Retinal pigment epithelial cell (primary cell): ENCODE results near the gene MYO1H.

Source experiments
- DNase-seq: peaks from one replicate; pipeline ENCODE4 v3.0.0-alpha.2; 2010; ENCODE audit warnings: low read depth
- H3K4me3 ChIP-seq: 2 replicates; pipeline ENCODE4 v1.5.1; 2011; ENCODE audit warnings: mild to moderate bottlenecking, low read length, control low read depth, moderate library complexity
- CTCF ChIP-seq: conservative IDR thresholded peaks from 2 replicates; pipeline ENCODE4 v1.5.1; 2011; ENCODE audit warnings: low read depth, low read length, control low read depth, inconsistent platforms

MYO1H gene

GRCh38 chr12:109346920-109347319 lies 780 bp upstream of the MYO1H start:
- no peak for TF ChIP-seq CTCF
- DNase-seq = no peak
- no peak overlapping the region for H3K4me3 ChIP-seq

- TF ChIP-seq CTCF = no peak
- no peak for DNase-seq
- no peak overlapping the region for H3K4me3 ChIP-seq
Measured at GRCh38 chr12:109352184-109352583, 4.5 kb downstream of the MYO1H start.

GRCh38 chr12:109356577-109356976 lies 8.9 kb downstream of the MYO1H start:
- H3K4me3 ChIP-seq = no peak overlapping the region
- no peak for TF ChIP-seq CTCF
- DNase-seq = no peak

GRCh38 chr12:109357032-109357431 lies 9.3 kb downstream of the MYO1H start:
- no peak for DNase-seq
- H3K4me3 ChIP-seq = no peak overlapping the region
- TF ChIP-seq CTCF = no peak

GRCh38 chr12:109358154-109358869 lies 10.6 kb downstream of the MYO1H start:
- no peak for DNase-seq
- H3K4me3 ChIP-seq = no peak overlapping the region
- TF ChIP-seq CTCF = no peak

GRCh38 chr12:109359131-109359690 lies 11.5 kb downstream of the MYO1H start:
- H3K4me3 ChIP-seq = no peak overlapping the region
- TF ChIP-seq CTCF = no peak
- no peak for DNase-seq

- TF ChIP-seq CTCF = no peak
- no peak overlapping the region for H3K4me3 ChIP-seq
- no peak for DNase-seq
Measured at GRCh38 chr12:109369831-109370230, 22.1 kb downstream of the MYO1H start.
